Gastrocnemius medialis (tissue), 4 donors: Measurements from ENCODE around the gene TYW1. TPM values are rescaled to one million over a fixed set of nuclear protein-coding genes. Genes with fewer than 3 reads are reported as not detected.
"Not testable (repeated sequence)": the region's sequence is repeated elsewhere in the genome, so short reads cannot be mapped to it uniquely, and the experiment has no call there.

Experiments
- ATAC-seq, 2 donors: fragments of 150-250 bp; one replicate each; pipeline ENCODE4 v1.9.1; 2016
- DNase-seq, 2 donors: peaks; one replicate each; pipeline ENCODE4 v3.0.0-alpha.2; 2019
- H3K27ac ChIP-seq, 4 donors: fragments of 200-600 bp; sonication (generic); 1 replicate in 1 of 4; 2 replicates in 3 of 4; pipeline ENCODE4 v1.5.1; 2016 to 2018; ENCODE audit warnings: mild to moderate bottlenecking in 2 of 4, moderate library complexity in 1 of 4
- H3K27me3 ChIP-seq, 3 donors: fragments of 200-600 bp; sonication (generic) in 2 of 3; 1 replicate in 1 of 3; 2 replicates in 2 of 3; pipeline versions ENCODE4 v1.5.1 to v1.6.0; 2016 to 2019; ENCODE audit warnings: mild to moderate bottlenecking in 1 of 3, moderate library complexity in 1 of 3
- H3K36me3 ChIP-seq, 2 donors: fragments of 200-600 bp; sonication (generic) in 1 of 2; one replicate each; pipeline ENCODE4 v1.5.1; 2017 to 2018
- H3K4me1 ChIP-seq, 2 donors: fragments of 200-600 bp; sonication (generic) in 1 of 2; one replicate each; pipeline ENCODE4 v1.5.1; 2016 to 2017; ENCODE audit warnings: mild to moderate bottlenecking in 2 of 2
- H3K4me3 ChIP-seq, 4 donors: fragments of 200-600 bp; sonication (generic) in 3 of 4; 1 replicate in 1 of 4; 2 replicates in 3 of 4; pipeline ENCODE4 v1.5.1; 2016 to 2019; ENCODE audit warnings: mild to moderate bottlenecking in 2 of 4
- H3K9me3 ChIP-seq, 3 donors: fragments of 200-600 bp; sonication (generic) in 2 of 3; 1 replicate in 1 of 3; 2 replicates in 2 of 3; pipeline ENCODE4 v1.5.1; 2016 to 2019
- CTCF ChIP-seq, 5 experiments: fragments of 450-650 bp in 3 of 5; fragments of 200-600 bp in 2 of 5; sonication (generic) in 2 of 5; IDR thresholded peaks in 4 of 5; conservative IDR thresholded peaks in 1 of 5; 1 replicate in 4 of 5; 2 replicates in 1 of 5; pipeline ENCODE4 v1.5.1; 2016 to 2019; ENCODE audit warnings: antibody characterized with exemption in 5 of 5, mild to moderate bottlenecking in 3 of 5, moderate library complexity in 3 of 5
- POLR2A ChIP-seq, 2 donors: fragments of 450-650 bp; IDR thresholded peaks; one replicate each; pipeline ENCODE4 v1.6.1; 2017; ENCODE audit warnings: antibody characterized with exemption in 2 of 2, mild to moderate bottlenecking in 2 of 2, moderate library complexity in 2 of 2
- in situ Hi-C, 4 donors: fragments of 200-750 bp; cut with MboI; loops; one replicate each; pipeline versions ENCODE4 v1.15.0 to v1.8.0; 2017; ENCODE audit warnings: low sequenced_read_pairs in 4 of 4
- intact Hi-C: fragments of 100-400 bp; cut with DNase I; formaldehyde crosslinking; loops from one replicate; pipeline ENCODE4 v1.15.1; 2023; ENCODE audit warnings: low total_unique reads
- total RNA-seq, 4 donors: library from RNA; depleted of rRNA; stranded (reverse); fragments of >200 nt; gene quantifications; one replicate each; pipeline versions ENCODE4 v1.1.0 to v1.2.3, GENCODE V29; 2016

The TYW1 gene, protein sequence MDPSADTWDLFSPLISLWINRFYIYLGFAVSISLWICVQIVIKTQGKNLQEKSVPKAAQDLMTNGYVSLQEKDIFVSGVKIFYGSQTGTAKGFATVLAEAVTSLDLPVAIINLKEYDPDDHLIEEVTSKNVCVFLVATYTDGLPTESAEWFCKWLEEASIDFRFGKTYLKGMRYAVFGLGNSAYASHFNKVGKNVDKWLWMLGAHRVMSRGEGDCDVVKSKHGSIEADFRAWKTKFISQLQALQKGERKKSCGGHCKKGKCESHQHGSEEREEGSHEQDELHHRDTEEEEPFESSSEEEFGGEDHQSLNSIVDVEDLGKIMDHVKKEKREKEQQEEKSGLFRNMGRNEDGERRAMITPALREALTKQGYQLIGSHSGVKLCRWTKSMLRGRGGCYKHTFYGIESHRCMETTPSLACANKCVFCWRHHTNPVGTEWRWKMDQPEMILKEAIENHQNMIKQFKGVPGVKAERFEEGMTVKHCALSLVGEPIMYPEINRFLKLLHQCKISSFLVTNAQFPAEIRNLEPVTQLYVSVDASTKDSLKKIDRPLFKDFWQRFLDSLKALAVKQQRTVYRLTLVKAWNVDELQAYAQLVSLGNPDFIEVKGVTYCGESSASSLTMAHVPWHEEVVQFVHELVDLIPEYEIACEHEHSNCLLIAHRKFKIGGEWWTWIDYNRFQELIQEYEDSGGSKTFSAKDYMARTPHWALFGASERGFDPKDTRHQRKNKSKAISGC
- 10 to 100 TPM; 15.4 to 33.8 (median 19.7) TPM for total RNA-seq

DNA sequence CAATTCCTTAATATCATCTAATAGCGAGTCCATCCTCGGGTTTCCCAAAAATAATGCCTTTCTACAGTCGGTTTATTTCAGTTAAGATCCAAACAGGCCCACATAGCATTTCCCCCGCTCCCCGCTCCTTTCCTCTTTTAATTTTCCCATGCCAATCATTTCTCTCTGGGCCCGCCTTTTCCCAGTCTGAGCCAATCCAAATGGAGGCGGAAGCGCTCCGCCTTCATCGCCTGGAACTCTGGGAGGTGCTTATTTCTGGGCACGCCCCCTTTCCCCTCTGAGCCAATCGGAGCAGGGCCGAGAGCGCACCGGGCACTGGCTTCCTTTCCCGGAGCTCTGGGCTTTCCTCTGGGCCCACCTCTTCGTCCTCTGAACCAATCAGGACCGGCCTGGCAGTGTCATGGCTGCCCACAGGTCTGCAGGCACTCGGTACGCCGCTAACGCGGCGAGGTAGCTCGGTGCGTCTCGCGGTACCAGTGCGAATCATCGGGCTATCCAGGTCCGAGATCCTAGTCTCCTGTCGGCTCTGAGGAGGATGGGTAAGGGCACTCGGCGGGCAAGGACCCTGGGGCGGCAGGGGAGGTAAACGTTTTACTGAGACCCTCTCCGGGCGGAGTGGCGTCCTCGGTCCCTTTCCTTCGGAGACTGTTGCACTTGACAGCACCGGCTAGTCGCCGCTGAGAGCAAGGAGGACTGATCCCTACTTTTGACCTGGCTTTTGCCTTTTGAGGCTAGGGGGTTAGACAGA, at the start of gene TYW1:
Gene TYW1, plus strand, starts transcription at position 390 of the 748 bp plus-strand sequence. Its CDS starts 146 bp downstream, at position 536.
- ATAC-seq (peak; percentile 74 to 87), DNase-seq (peak; percentile 98 to 99)
- peaks cover 17 to 19% of the 10 kb centered on the region in 2 donors for H3K4me1 ChIP-seq
- peaks cover 0 to 21% of the 10 kb centered on the region in 2 donors for H3K36me3 ChIP-seq
- peak within 1 kb of the TSS; percentile 97 to 100 (median 98) for H3K27ac ChIP-seq
- in situ Hi-C loops, H3K9me3 ChIP-seq, H3K27me3 ChIP-seq: not testable (repeated sequence)
- peak; percentile 72 to 76 for TF ChIP-seq POLR2A (IDR thresholded peaks at IDR 0.05)
- intact Hi-C loops: loop anchor here (2.0 to 10.0 kb wide), 4 partner anchors 154 to 442 kb away; partner anchors contain the start of gene RABGEF1
- H3K4me3 ChIP-seq: peak within 1 kb of the TSS; percentile 79 to 96 (median 93)

DNA sequence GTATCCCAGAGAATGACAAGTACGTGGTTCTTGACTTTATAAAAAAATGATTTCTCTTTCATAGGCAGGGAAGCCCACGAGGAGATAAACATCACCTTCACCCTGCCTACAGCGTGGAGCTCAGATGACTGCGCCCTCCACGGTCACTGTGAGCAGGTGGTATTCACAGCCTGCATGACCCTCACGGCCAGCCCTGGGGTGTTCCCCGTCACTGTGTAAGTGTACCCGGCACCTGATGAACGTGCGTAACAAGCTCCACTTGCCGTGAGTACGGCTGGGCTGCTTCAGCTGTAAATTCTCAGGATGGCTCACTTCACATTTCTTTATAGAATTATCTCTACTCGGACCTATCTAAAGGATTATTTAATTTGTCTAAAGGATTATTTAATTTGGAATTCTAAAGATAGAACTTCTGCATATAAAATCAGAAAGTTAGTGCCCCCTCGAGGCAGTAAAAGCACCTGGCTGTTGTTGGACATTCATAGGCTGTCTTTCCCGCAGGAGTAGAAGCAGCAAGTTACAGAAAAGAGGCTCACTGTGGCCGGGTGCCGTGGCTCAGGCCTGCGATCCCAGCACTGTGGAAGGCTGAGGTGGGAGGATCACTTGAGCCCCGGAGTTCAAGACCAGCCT, 48.0 kb upstream of the TYW1 start:
- in situ Hi-C loops: no loop called here
- no peaks in the 10 kb centered on the region for H3K9me3 ChIP-seq
- no peak overlapping the region for H3K4me3 ChIP-seq
- intact Hi-C loops: no loop called here
- no peaks in the 10 kb centered on the region for H3K27me3 ChIP-seq
- DNase-seq (no peak), ATAC-seq (no peak)
- no peak overlapping the region for H3K27ac ChIP-seq
- peaks cover 0 to 83% of the 10 kb centered on the region in 2 donors for H3K36me3 ChIP-seq
- H3K4me1 ChIP-seq: no peaks in the 10 kb centered on the region
- TF ChIP-seq CTCF (IDR thresholded peaks at IDR 0.05 in 4 of 5, conservative IDR thresholded peaks at IDR 0.05 in 1 of 5) (no peak), POLR2A (IDR thresholded peaks at IDR 0.05) (no peak)

- intact Hi-C loops (no loop called here), in situ Hi-C loops (no loop called here)
- TF ChIP-seq CTCF (IDR thresholded peaks at IDR 0.05 in 4 of 5, conservative IDR thresholded peaks at IDR 0.05 in 1 of 5) (no peak), POLR2A (IDR thresholded peaks at IDR 0.05) (no peak)
- Histone ChIP-seq H3K36me3 (peaks cover 0 to 75% of the 10 kb centered on the region in 2 donors), H3K9me3 (no peaks in the 10 kb centered on the region), H3K4me3 (no peak overlapping the region), H3K27me3 (no peaks in the 10 kb centered on the region), H3K27ac (no peak overlapping the region), H3K4me1 (no peaks in the 10 kb centered on the region)
- DNase-seq (no peak), ATAC-seq (no peak)
Measured at GRCh38 chr7:66950311-66950710, 46.3 kb upstream of the TYW1 start.

DNA sequence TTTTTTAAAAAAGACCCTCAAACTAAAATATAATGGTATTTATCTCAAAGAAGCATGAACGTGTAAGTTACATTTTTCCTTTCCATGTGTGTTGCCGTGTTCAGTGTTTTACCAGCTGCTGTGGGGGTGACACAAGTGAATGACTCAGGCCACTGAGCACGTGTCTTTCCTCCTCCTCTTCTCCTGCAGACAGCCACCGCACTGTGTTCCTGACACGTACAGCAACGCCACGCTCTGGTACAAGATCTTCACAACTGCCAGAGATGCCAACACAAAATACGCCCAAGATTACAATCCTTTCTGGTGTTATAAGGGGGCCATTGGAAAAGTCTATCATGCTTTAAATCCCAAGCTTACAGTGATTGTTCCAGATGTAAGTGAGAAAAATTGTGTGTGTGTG, 45.9 kb upstream of the TYW1 start:
- Histone ChIP-seq H3K36me3 (peaks cover 0 to 75% of the 10 kb centered on the region in 2 donors), H3K4me3 (no peak overlapping the region), H3K27me3 (no peaks in the 10 kb centered on the region), H3K27ac (no peak overlapping the region), H3K4me1 (no peaks in the 10 kb centered on the region), H3K9me3 (no peaks in the 10 kb centered on the region)
- intact Hi-C loops: no loop called here
- no peak for TF ChIP-seq POLR2A (IDR thresholded peaks at IDR 0.05)
- in situ Hi-C loops: no loop called here
- no peak for DNase-seq
- ATAC-seq: no peak

DNA sequence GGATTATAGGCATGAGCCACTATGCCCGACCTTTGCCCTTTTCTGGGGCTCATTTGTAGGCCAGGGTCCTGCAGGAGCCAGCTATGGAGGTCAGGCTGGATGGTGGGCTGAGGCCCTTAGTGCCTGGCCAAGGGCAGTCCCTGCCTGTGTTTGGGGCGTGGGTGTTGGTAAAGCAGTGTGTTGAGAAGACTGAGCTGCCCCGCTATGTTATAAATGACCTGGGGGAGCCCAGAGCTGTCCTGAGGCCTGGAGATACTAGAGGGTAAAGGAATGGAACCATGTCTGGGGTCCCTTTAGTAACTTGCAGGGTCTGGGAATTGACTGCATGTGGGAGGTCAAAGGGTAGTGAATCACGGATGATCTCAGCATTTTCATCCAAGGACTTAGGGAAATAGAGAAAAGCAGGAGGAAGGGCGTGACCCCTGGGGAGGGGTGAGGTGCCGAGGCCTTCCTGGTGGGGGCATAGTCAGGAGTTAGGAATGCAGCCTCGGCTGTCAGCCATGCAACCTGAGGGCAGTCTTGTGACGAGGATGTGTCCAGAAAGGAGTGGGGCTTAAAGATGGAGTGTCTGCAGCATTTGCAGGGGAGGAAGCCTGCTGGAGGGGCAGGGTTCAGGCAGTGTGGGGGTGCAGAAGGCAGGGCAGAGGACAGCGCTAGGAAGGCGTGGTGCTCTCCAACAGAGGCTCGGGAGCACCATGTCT, 44.1 kb upstream of the TYW1 start:
- intact Hi-C loops: no loop called here
- TF ChIP-seq POLR2A (IDR thresholded peaks at IDR 0.05) (no peak), CTCF (IDR thresholded peaks at IDR 0.05 in 4 of 5, conservative IDR thresholded peaks at IDR 0.05 in 1 of 5) (no peak)
- Histone ChIP-seq H3K4me1 (no peaks in the 10 kb centered on the region), H3K27me3 (no peaks in the 10 kb centered on the region), H3K27ac (no peak overlapping the region), H3K9me3 (no peaks in the 10 kb centered on the region), H3K36me3 (peaks cover 0 to 77% of the 10 kb centered on the region in 2 donors), H3K4me3 (no peak overlapping the region)
- DNase-seq (no peak), ATAC-seq (no peak)
- in situ Hi-C loops: no loop called here
